Liver (tissue), 9 donors: ENCODE results near the gene RNF187. TPM values are rescaled to one million over a fixed set of nuclear protein-coding genes. Genes with fewer than 3 reads are reported as not detected.

Experiments
- DNase-seq: peaks from one replicate; pipeline ENCODE4 v3.0.0-alpha.2; 2017; ENCODE audit warnings: low spot score
- H3K27ac ChIP-seq, 2 donors: one replicate each; pipeline ENCODE4 v1.7.0; 2013; ENCODE audit warnings: inconsistent platforms in 2 of 2, low read length in 2 of 2, control low read depth in 1 of 2, low read depth in 1 of 2, mild to moderate bottlenecking in 1 of 2
- H3K27me3 ChIP-seq, 4 donors: one replicate each; pipeline versions ENCODE4 v1.6.1 to v1.7.0; 2013; ENCODE audit warnings: low read length in 3 of 4, inconsistent platforms in 1 of 4, mild to moderate bottlenecking in 1 of 4, moderate library complexity in 1 of 4; ENCODE audit not compliant: control insufficient read depth in 4 of 4, insufficient read depth in 4 of 4
- H3K36me3 ChIP-seq, 4 donors: one replicate each; pipeline versions ENCODE4 v1.6.1 to v1.7.0; 2013; ENCODE audit warnings: low read length in 3 of 4, mild to moderate bottlenecking in 3 of 4, low read depth in 1 of 4, moderate library complexity in 1 of 4; ENCODE audit not compliant: control insufficient read depth in 4 of 4, insufficient read depth in 3 of 4
- H3K4me1 ChIP-seq, 4 donors: one replicate each; pipeline versions ENCODE4 v1.6.1 to v1.7.0; 2013; ENCODE audit warnings: low read length in 3 of 4, mild to moderate bottlenecking in 3 of 4, moderate library complexity in 1 of 4; ENCODE audit not compliant: control insufficient read depth in 4 of 4, insufficient read depth in 4 of 4
- H3K4me3 ChIP-seq, 3 donors: one replicate each; pipeline versions ENCODE4 v1.6.1 to v1.7.0; 2013; ENCODE audit warnings: low read length in 3 of 3, control low read depth in 1 of 3, low read depth in 1 of 3, mild to moderate bottlenecking in 1 of 3
- H3K9ac ChIP-seq, 2 donors: one replicate each; pipeline ENCODE4 v1.7.0; 2013; ENCODE audit warnings: low read length in 2 of 2, mild to moderate bottlenecking in 2 of 2, moderate library complexity in 2 of 2, control low read depth in 1 of 2, low read depth in 1 of 2
- H3K9me3 ChIP-seq, 4 donors: one replicate each; pipeline versions ENCODE4 v1.6.1 to v1.7.0; 2013; ENCODE audit warnings: low read length in 3 of 4; ENCODE audit not compliant: control insufficient read depth in 4 of 4
- ATF3 ChIP-seq: IDR thresholded peaks from 2 replicates; pipeline ENCODE4 v1.6.1; 2016; ENCODE audit warnings: antibody characterized with exemption
- CTCF ChIP-seq: fragments of 150-350 bp; IDR thresholded peaks from 2 replicates; pipeline ENCODE4 v1.5.1; 2017; ENCODE audit warnings: improper control_type of control experiment, low read depth, low read length; ENCODE audit not compliant: missing input control
- EGR1 ChIP-seq, 2 donors: IDR thresholded peaks; 2 replicates each; pipeline ENCODE4 v1.6.1; 2016 to 2018; ENCODE audit warnings: antibody characterized with exemption in 2 of 2, low read depth in 2 of 2
- FOXA1 ChIP-seq: IDR thresholded peaks from 2 replicates; pipeline ENCODE4 v1.6.1; 2016; ENCODE audit warnings: antibody characterized with exemption
- FOXA2 ChIP-seq: IDR thresholded peaks from 2 replicates; pipeline ENCODE4 v1.6.1; 2016; ENCODE audit warnings: antibody characterized with exemption
- GABPA ChIP-seq, 2 donors: IDR thresholded peaks in 1 of 2; conservative IDR thresholded peaks in 1 of 2; 2 replicates each; pipeline ENCODE4 v1.6.1; 2016; ENCODE audit warnings: antibody characterized with exemption in 2 of 2, mild to moderate bottlenecking in 1 of 2, moderate library complexity in 1 of 2
- HNF4A ChIP-seq, 2 donors: conservative IDR thresholded peaks; 2 replicates each; pipeline ENCODE4 v1.6.1; 2016; ENCODE audit warnings: antibody characterized with exemption in 2 of 2, mild to moderate bottlenecking in 2 of 2
- HNF4G ChIP-seq: IDR thresholded peaks from 2 replicates; pipeline ENCODE4 v1.6.1; 2016; ENCODE audit warnings: antibody characterized with exemption
- JUND ChIP-seq, 2 donors: IDR thresholded peaks; 2 replicates each; pipeline ENCODE4 v1.6.1; 2016; ENCODE audit warnings: antibody characterized with exemption in 2 of 2
- MAX ChIP-seq: IDR thresholded peaks from 2 replicates; pipeline ENCODE4 v1.6.1; 2016; ENCODE audit warnings: antibody characterized with exemption
- RAD21 ChIP-seq, 2 donors: IDR thresholded peaks; 2 replicates each; pipeline ENCODE4 v1.6.1; 2016; ENCODE audit warnings: antibody characterized with exemption in 2 of 2, mild to moderate bottlenecking in 2 of 2
- REST ChIP-seq: IDR thresholded peaks from 2 replicates; pipeline ENCODE4 v1.6.1; 2016; ENCODE audit warnings: antibody characterized with exemption, mild to moderate bottlenecking
- RXRA ChIP-seq, 2 donors: IDR thresholded peaks; 2 replicates each; pipeline ENCODE4 v1.6.1; 2017 to 2018; ENCODE audit warnings: antibody characterized with exemption in 2 of 2, mild to moderate bottlenecking in 1 of 2
- SP1 ChIP-seq: IDR thresholded peaks from 2 replicates; pipeline ENCODE4 v1.6.1; 2018; ENCODE audit warnings: antibody characterized with exemption, mild to moderate bottlenecking
- TAF1 ChIP-seq: conservative IDR thresholded peaks from 2 replicates; pipeline ENCODE4 v1.6.1; 2016; ENCODE audit warnings: antibody characterized with exemption, mild to moderate bottlenecking
- YY1 ChIP-seq: IDR thresholded peaks from 2 replicates; pipeline ENCODE4 v1.6.1; 2016; ENCODE audit warnings: antibody characterized with exemption, mild to moderate bottlenecking
- ZBTB33 ChIP-seq: IDR thresholded peaks from 2 replicates; pipeline ENCODE4 v1.6.1; 2016; ENCODE audit warnings: antibody characterized with exemption
- WGBS: extraction: QIAGEN DNeasy Blood & Tissue Kit; methylation state at CpG from one replicate; pipeline ENCODE4 v1.1.7; 2013; 5-methylcytosine and 5-hydroxymethylcytosine counted together
- polyA plus RNA-seq, 2 donors: library from polyadenylated mRNA; stranded (reverse) in 1 of 2; unstranded in 1 of 2; fragments of 200-250 nt in 1 of 2; fragments of >200 nt in 1 of 2; fragmentation: Nextera tagmentation in 1 of 2; extraction: Ambion mirVana in 1 of 2; gene quantifications; one replicate each; pipeline versions ENCODE4 v1.2.1 to v1.2.3, GENCODE V29; 2013 to 2015
- total RNA-seq, 2 donors: library from RNA; depleted of rRNA; stranded (reverse); fragments of >200 nt; gene quantifications; one replicate each; pipeline ENCODE4 v1.2.3, GENCODE V29; 2014
- donor health status: healthy.
- donor health status: healthy.
- donor health status: healthy.
- donor health status: healthy.
- donor health status: healthy.

RNF187 gene
- total and polyA plus RNA-seq, 4 donors: 18.7 to 32.0 (median 23.5) TPM

- WGBS: 80% methylated on average over 6 of the region's 6 CpGs
- peak; percentile 27 for DNase-seq
- TF ChIP-seq ATF3 (no peak), FOXA2 (no peak), FOXA1 (no peak), MAX (no peak), CTCF (no peak), HNF4G (no peak), ZBTB33 (no peak), RXRA (IDR thresholded peaks at IDR 0.05) (no peak), SP1 (no peak), JUND (IDR thresholded peaks at IDR 0.05) (no peak), RAD21 (IDR thresholded peaks at IDR 0.05) (no peak), EGR1 (IDR thresholded peaks at IDR 0.05; ENCODE audit: low read depth in 2 of 2) (no peak), YY1 (no peak), GABPA (IDR thresholded peaks at IDR 0.05 in 1 of 2, conservative IDR thresholded peaks at IDR 0.05 in 1 of 2) (no peak)
- H3K4me1 ChIP-seq: no peaks in the 10 kb centered on the region
- H3K9ac ChIP-seq: no peak overlapping the region
- peaks cover 0 to 4% (median 0%) of the 10 kb centered on the region in 4 donors for H3K27me3 ChIP-seq
- no peak overlapping the region for H3K4me3 ChIP-seq
- H3K36me3 ChIP-seq: no peaks in the 10 kb centered on the region
- H3K27ac ChIP-seq: no peak overlapping the region
- H3K9me3 ChIP-seq: no peaks in the 10 kb centered on the region
These were observed 21.7 kb downstream of the RNF187 start for GRCh38 chr1:228508840-228509415.

GRCh38 chr1:228510101-228510802 is 23.1 kb downstream of the RNF187 start:
- H3K9me3 ChIP-seq: no peaks in the 10 kb centered on the region
- no peaks in the 10 kb centered on the region for H3K4me1 ChIP-seq
- no peak overlapping the region for H3K27ac ChIP-seq
- 59% methylated on average over 5 of the region's 5 CpGs for WGBS
- DNase-seq: peak; percentile 54
- H3K36me3 ChIP-seq: no peaks in the 10 kb centered on the region
- H3K4me3 ChIP-seq: no peak overlapping the region
- H3K9ac ChIP-seq: no peak overlapping the region
- H3K27me3 ChIP-seq: peaks cover 0 to 4% (median 0%) of the 10 kb centered on the region in 4 donors
- TF ChIP-seq REST: no peak
- no peak for TF ChIP-seq RAD21 (IDR thresholded peaks at IDR 0.05)
- TF ChIP-seq CTCF: no peak
- no peak for TF ChIP-seq FOXA1
- no peak for TF ChIP-seq RXRA (IDR thresholded peaks at IDR 0.05)
- TF ChIP-seq ATF3: no peak
- no peak for TF ChIP-seq HNF4A (conservative IDR thresholded peaks at IDR 0.05)
- TF ChIP-seq YY1: no peak
- TF ChIP-seq TAF1: no peak
- TF ChIP-seq JUND (IDR thresholded peaks at IDR 0.05): no peak
- TF ChIP-seq ZBTB33: no peak
- no peak for TF ChIP-seq FOXA2
- no peak for TF ChIP-seq SP1
